Caki2 (cell line): ENCODE measurements around the gene DYNLRB1. TPM values are rescaled to one million over a fixed set of nuclear protein-coding genes. Genes with fewer than 3 reads are reported as not detected.

Experiments used
- DNase-seq: peaks from one replicate; pipeline ENCODE4 v3.0.0-alpha.2; 2015; ENCODE audit warnings: low read depth
- in situ Hi-C: cut with HindIII; loops from 2 replicates; pipeline ENCODE4 v1.10.0; 2016; ENCODE audit warnings: low sequenced_read_pairs, low pct_unique_long_range_greater_than_20kb, mixed read lengths
- total RNA-seq: library from RNA; depleted of rRNA; stranded (reverse); fragments of >200 nt; shearing (Covaris generic); gene quantifications from 2 replicates; pipeline ENCODE4 v1.2.3, GENCODE V29; 2014; ENCODE audit warnings: low replicate concordance

Gene DYNLRB1
- total RNA-seq, 1 experiment from 2014 or later = 180 TPM

DNA sequence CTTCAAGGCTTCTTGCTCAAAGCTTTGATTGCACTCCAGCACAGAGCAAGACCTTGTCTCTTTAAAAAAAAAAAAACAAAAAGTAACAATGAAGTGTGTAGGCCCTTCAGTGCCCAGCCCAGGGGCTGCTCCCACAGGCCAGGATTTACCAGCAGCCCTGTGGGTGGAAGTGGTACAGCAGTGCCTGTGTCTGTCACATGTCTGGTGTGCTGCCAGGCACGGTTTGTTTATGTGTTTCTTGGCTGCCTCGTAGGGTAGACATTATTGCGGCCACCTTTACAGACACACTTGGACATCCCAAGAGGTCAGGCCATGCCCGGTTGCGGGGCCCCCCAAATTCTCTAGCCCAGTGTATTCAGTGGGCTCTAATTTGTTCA is 12.7 kb downstream of the DYNLRB1 start:
- in situ Hi-C loops = no loop called here

DNA sequence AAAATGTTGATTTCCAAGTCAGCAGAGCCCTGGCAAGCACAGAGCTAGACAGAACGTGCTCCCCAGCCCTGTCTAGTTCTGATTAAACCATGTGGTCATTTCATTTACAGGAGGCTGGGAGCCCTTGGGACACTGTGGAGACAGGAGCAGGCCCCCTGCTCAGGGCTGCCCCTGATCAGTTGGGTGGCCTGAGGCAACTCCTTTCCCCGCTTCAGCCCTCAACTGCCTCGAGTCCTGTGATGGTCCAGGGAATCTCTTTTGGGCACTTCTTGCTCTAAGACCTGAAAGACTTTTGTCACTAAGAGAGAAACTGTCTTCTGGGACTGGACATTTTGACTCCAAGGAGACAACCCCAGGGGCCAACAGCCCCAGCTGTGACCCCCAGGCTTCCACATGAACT is 13.5 kb downstream of the DYNLRB1 start:
- no peak for DNase-seq
- in situ Hi-C loops = no loop called here

More for the DNA sequence above, 12.7 kb downstream of the DYNLRB1 start:
- DNase-seq = peak; percentile 58

DNA sequence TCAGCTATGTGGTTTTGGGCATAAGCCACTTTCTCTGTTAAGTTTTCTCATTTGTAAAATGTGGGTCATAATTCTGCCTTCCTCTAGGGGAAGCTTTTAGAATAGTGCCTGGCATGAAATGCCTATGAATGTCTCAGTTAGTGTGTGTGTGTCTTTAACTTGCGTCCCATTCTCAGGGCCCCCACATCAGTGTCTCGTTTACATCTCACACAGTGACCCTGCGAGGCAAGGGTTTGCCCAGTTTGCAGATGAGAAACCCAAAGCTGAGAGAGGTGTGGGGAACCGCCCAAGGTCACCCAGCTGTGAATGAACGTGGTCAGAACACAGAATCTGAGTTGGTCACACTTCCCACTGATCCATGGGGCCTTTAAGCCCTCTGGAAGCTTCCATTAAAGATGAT is 14.1 kb downstream of the DYNLRB1 start:
- DNase-seq = no peak
- in situ Hi-C loops = no loop called here

DNA sequence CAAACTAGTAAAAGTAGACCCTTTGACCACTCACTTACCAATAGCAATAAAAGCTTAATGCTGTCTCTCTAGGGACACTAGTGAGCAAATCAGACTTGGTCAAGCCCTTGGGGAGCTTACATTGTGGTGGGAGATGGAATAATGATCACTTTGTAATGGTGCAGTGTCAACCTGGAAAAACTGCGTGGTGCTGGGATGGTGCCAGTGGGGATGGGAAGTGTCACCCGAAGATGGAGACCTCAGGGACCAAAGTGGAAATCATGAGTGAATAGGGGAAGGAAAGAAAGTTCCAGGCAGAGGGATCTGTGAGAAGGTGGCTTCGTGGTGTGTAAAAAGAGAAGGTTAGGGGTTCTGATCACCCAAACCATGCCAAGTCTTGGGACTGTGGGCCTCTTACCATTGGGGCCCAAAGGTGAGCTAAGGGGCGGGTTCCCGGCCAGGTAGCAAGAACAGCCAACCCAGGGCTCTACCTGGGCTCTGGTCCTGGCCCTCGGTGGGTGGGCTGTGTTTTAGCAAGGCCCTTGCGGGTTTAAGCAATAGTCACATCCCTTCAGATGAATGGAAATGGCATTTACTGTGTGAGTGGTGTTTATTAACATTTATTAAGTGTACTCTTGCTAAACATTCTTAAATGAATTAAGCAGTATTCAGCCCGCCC is 15.5 kb downstream of the DYNLRB1 start:
- in situ Hi-C loops = no loop called here
- no peak for DNase-seq

DNA sequence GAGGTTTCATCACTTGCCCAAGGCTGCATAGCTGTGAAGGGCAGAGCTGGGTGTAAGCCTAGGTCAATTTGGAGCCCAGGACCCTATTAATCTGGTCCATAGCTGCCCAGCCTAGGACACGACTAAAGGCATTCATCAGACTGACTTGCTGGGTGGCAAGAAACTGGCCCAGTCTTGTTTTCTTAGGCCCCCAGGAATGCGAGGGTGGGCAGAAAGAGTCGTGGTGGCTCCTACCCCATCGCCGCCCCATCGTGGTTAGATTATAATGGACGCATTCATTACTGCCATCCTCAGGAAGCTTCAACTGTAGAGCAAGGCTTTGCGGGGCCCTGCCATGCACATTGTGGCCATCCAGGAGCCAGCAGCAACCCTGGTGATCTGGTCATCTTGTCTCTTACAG is 16.1 kb downstream of the DYNLRB1 start:
- in situ Hi-C loops = no loop called here
- DNase-seq = no peak

DNA sequence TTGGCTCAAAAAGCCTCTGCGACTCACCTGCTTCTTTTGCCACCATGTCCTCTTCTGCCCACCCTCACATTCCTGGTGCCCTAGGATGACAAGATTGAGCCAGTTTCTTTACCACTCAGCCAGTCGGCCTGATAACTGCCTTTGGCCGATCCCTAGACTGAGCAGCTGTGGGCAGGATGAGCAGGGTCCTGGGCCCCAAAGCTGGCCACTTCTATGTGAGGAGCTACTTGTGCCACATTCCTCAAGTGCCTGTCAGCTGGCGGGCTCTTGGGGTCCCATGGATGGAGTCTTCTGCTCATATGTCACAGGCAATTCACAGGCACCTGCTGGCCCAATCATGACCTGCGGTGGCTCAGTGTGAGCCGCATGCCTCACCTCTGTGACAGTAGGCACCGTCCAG is 16.5 kb downstream of the DYNLRB1 start:
- no peak for DNase-seq
- in situ Hi-C loops = no loop called here

DNA sequence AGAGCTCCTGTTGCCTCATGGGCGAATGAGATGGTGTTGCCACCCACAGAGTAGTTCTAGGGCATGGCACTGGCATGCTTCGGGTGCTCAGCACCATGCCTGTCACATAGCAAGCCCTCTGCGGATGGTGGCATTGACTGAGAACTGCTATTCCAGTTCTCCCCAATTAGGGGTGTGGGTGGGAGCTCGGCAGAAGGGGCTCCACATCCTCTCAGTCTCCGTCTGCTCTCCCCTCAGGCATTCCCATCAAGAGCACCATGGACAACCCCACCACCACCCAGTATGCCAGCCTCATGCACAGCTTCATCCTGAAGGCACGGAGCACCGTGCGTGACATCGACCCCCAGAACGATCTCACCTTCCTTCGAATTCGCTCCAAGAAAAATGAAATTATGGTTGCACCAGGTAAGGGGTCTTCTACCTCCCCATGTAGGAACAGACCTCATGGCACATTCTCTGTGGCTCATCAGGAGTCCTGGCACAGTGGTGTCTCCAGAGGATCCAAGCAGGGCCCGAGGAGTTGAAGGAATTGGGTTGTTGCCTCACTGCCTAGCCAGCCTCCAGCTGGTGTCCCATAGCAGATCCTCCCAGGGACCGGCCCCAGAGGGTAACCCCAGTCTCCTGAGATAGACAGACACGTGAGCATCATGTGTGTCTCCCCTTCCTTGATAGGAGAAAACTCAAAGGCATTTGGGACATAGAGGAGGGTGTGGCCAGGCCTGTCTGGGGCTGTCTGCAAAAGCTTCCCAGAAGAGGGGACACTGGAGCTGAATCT is 18.4 kb downstream of the DYNLRB1 start:
- DNase-seq = no peak
- in situ Hi-C loops = no loop called here

DNA sequence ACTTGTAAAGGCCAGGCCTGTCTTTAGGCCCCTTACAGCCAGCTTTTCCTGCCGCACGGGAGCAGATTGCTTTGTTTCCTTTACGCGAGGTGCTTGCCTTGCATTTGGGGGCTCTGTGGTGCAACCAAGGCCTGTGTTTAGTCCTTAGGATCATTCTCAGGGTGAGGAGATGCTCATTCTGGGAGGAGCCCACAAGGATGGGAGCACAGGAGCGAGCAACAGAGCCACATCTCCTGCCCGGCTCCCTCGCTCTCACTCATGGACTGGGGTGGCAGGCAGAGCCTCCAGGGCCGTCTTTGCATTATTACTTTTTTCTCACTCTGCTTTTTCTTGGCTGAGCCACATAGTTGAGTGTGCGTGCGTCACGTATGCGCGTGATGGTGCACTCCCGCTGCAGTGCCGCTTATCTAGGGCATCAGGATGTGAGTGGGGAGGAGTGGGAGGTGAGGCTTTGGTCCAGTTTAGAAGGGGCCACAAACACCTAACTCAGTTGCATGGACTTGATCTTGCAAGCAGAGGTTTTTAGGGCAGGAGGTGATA is 19.1 kb downstream of the DYNLRB1 start:
- DNase-seq = no peak
- in situ Hi-C loops = no loop called here

DNA sequence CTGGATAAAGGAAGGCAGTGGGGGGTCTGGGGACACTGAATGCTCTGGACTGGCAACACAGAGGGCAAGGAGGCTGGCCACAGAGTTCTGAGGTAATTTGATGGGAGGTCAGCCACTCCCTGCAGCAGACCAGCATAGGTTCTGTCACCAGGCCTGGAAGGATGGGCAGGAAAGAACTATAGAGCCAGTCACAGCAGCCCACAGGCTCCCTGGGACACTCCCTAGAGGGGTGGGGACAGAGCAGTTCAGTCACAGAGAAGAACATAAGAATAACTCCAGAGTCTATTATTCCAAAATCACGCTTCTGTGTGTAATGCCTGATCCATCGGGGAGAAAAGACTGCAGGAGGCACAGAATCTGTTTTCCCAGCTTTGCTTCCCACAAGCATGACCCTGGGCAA is 19.6 kb downstream of the DYNLRB1 start:
- in situ Hi-C loops = no loop called here
- no peak for DNase-seq

DNA sequence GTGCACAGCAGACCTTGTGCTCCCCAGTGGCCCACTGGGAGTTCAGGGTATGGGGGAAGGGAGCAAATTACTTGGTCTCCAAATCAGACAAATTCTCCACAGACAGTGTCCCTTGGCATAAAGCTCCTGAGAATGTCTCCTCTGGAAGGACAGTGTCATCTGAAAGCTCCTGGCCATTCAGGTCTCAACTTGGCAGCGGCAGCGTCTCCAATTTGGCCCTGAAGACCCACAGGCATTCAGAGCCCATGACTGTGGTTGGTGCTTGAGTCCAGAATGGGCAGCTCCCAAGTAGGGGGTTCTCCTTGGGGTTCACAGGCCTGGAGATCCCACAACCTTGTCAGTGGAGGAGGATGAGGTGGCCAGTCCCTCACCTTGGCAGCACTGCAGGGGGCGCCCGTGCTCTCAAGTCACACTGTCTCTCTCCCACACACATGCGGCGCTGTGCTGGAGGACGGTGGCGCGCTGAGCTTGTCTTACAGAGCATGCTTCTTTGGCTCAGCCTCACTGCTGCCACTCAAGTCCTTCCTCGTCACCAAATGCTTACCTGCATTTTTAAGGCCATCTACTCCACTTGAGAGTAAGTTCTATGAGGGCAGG is 20.7 kb downstream of the DYNLRB1 start:
- in situ Hi-C loops = no loop called here
- no peak for DNase-seq

DNA sequence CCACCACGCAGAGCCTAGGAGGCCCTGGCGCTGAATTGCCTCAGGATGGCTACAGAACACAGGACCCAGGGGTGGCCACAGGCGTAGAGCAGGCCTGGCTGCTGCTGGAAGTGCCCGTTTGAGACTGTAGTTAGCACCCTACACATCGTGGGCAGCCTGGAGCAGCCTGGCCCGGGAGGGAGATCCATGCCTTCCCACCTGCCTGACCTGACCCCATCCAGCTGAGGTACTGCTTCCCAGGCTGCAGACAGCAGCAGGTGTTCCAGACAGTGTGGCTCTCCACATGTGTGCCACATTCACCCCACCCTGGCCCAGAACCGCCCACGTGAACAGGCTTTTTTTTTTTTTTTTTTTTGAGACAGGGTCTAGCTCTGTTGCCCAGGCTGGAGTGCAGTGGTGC is 21.4 kb downstream of the DYNLRB1 start:
- DNase-seq = no peak
- in situ Hi-C loops = no loop called here

DNA sequence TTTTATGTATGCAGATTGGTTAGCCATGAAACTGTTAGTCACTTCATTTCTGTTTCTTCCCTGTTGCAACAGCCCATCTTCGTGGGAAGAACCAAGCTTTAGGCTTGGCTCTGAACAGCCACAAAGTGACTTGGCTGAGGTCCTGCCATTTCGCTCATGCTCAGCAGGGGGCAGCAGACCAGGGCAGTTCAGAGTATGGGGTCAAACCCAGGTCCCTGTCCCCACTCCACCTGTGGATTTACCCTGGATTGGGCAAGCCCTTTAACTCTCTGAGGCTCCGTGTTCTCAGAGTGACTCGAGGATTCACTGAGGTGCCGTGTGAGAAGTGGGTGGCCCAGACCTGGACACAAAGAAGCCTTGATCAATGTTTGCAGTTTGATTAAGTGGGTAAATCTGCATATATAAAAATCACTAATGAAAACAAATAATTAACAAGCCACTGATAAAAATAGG is 22.5 kb downstream of the DYNLRB1 start:
- in situ Hi-C loops = no loop called here

DNA sequence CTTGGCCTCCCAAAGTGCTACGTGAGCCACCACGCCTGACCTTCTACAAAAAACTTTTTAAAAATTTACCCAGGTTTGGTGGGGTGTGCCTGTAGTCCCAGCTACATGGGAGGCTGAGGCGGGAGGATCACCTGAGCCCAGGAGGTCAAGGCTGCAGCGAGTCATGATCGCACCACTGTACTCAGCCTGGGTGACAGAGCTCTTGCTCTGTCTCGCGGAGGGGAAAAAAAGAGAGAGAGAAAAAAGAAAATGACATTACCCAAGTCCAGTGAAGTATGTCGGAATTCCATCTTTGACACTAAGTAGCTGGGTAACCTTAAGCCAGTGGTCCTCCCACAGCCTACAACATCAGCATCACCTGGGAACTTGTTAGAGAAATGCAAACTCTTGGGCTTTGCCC is 23.5 kb downstream of the DYNLRB1 start:
- peak; percentile 17 for DNase-seq
- in situ Hi-C loops = no loop called here

More for the DNA sequence above, 22.5 kb downstream of the DYNLRB1 start:
- no peak for DNase-seq

DNA sequence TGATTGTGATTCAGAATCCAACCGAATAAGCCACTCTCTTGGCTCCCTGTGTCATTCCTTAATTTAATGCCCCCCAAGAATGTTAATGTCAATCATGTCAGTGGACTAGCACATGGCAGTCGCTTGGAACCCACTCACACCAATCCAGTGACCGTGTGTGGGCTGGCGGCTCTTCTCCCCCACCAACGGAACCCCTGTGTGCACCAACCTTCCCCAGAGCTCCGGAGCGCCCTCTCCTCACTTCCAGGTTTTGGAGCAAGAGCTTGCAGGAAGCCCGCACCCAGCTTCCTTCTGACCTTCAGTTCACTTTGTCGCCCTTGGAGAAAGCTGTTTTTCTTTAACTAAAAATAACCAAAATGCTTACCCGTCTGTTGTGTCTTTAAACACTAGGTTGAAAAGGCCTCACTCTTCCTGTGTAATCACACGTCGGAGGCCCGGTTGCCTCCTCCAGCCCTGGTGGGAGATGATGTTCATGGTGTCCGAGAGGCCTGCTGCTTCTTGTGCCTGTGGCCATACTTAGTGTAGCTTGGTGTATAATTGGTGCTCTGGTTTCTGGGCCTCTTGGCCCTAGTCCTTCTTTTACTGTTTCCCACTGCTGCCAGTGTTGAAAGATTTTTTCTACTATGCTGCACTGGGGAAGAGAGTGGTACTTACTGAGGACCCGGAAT is 24.5 kb downstream of the DYNLRB1 start:
- in situ Hi-C loops = no loop called here
- no peak for DNase-seq

DNA sequence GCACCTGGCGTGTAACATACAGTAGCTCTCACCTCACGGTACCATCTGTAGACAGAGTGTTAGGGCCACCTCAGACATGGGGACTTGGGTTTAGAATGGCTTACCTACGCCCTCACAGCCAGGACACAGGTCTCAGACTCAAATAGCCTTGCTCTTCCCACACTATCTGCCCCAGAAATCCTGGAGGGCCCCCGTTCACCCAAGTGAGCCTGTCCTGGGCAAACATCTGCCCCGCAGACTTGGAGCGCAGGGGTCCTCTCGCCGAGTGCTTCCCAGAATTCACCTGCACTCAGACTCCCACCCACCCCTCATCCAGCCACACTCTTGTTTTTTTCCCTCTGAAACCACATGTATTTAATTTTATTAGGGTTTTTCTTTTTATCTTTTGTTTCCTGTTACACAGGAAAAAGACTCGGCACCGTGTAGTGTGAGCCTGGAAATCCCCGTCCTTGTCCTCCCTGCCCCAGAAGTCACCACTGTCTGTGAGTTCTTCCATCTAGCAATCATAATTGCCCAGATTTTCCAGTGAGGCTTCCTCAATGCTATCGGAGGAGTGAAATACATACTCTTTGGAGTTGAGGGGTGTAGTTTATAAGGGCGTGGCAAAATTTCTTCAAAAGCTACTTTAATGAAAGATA is 25.2 kb downstream of the DYNLRB1 start:
- in situ Hi-C loops = no loop called here

DNA sequence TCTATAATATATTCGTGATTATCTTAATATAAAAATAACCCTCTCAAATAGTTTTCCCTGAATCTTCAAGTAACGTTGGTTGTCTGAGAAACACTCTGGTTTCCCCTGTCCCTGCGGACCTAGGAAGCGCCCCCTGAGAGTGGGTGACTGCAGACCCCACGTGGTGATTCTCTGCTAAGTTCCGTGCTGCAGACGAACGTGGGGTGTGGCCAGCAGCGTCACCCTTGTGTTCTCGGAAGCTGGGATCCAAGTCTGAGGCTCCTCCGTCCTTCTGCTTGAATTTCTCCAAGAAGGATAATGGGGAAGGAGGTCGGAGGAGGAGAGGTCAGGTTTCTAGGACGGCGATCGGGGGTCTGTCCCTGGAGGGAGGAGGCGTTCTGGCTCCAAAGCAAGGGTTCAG is 25.7 kb downstream of the DYNLRB1 start:
- in situ Hi-C loops = no loop called here
- no peak for DNase-seq

More for the DNA sequence above, 25.2 kb downstream of the DYNLRB1 start:
- DNase-seq = no peak

DNA sequence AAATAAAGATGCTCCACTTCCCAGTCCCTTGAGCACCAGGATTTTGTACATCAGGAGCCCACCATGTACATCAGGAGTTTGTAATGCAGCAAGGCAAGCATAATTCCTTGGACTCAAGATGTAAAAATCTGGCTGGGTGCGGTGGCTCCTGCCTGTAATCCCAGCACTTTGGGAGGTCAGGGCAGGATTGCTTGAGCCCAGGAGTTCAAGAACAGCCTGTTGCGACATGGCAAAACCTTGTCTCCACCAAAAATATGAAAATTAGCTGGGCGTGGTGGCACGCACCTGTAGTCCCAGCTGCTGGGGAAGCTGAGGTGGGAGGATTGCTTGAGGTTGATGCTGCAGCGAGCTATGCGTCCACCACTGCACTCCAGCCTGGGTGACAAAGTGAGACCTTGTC is 26.2 kb downstream of the DYNLRB1 start:
- DNase-seq = no peak
- in situ Hi-C loops = no loop called here

DNA sequence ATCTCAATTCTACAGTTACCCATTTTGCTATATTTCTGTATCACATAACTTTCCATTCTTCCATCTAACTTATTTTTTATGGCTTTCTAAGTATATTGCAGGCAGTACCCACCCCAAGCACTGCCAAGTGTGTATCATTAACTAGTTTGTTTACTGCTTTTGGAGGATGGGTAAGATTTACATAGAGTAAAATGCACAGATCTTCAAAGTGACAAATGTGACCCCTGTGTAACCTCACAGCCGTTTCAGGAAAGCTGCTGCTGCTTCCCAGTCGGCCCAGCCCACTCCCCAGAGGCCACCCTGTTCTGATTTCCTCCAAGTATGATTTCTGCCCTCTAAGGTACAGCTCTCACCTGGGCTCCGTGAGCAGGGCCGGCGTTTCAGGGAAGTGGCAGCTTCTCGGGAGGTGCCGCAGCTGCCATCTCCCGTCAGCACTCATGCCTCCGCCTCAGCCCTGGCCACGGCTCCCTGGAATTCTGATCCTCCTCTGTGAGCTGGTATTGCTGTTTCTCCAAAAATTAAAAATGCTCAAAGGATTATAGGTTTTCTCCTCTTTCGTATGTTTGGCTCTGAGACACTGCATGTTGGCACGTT is 27.3 kb downstream of the DYNLRB1 start:
- in situ Hi-C loops = no loop called here

More for the DNA sequence above, 27.3 kb downstream of the DYNLRB1 start:
- no peak for DNase-seq
